ENCODE results near the gene CSKMT.

GRCh38 chr11:62712861-62713260 lies 47.7 kb downstream of the CSKMT start:
- no peak for TF ChIP-seq CTCF (IDR thresholded peaks at IDR 0.05)
- no peak for TF ChIP-seq POLR2AphosphoS5 (IDR thresholded peaks at IDR 0.05)
- no peak for TF ChIP-seq POLR2A (IDR thresholded peaks at IDR 0.05)
